ENCODE measurements around the gene STARD5.
"Not testable (repeated sequence)": the region's sequence is repeated elsewhere in the genome, so short reads cannot be mapped to it uniquely, and the experiment has no call there.

STARD5 gene, protein sequence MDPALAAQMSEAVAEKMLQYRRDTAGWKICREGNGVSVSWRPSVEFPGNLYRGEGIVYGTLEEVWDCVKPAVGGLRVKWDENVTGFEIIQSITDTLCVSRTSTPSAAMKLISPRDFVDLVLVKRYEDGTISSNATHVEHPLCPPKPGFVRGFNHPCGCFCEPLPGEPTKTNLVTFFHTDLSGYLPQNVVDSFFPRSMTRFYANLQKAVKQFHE

DNA sequence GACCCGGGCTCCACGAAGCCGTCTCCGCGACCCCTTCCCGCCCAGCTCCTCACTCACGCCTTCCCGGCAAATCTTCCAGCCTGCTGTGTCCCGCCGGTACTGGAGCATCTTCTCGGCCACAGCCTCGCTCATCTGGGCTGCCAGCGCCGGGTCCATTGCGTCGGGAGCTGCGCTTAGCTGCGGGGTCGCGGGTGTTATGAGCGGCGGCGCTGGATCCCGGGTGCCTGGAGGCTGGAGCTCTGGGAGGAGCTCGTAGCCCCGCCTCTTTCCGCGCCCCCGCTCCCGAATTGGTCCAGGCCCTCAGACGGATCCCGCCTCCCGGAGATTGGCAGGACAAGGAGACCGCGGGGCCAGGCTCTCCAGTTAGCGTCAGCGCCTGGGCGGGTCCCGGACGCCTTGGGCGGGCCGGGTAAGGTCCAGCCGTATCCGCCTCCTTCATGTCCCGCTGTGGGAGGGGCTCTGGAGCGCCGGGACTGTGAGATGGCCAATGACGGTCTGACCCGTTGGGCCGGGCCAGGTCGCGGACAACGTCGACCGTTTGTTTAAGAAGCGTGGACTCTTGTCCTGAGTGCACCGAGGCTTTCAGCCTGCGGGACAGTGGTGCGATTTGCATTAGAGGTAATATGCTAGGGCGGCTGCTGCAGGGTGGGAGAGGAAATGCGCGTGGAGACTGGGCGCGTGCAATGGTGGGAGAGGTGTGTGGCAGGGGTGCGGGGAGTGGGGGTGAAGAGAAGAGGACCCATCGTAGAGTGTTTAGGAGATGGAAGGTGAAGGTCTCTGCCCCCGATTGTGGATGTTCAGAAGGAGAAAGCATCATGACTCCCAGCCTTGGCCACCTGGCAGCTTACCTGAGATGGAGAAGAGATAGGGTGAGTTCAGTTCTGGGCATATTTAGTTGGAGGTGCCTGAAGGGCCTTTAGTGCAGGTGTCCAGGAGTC lies at the start of gene STARD5:
TSS of gene STARD5 (minus strand) at position 198 of the 938 bp plus-strand sequence. CDS start at position 156, 42 bp downstream.
- DNase-seq: peak; percentile 88

DNA sequence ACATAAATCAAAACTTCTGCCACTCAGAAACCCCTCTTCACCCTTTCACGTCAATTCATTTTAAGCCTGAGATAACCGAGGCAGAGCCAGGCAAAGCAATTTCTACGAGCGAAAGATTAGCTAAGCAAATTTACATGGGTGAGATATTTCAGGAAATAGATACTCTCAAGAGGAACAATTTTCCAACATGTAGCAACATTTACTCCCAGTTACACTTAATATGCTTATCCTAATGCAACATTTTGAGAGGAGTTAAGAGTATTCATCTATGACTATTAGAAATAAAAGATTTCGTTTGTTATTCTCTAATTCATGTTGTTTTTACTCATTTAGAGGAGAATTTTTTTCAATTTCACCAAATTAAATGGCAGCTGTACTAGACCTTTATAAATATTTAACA lies 49.2 kb upstream of the STARD5 start:
- DNase-seq: no peak

GRCh38 chr15:81372575-81372974 lies 48.6 kb upstream of the STARD5 start:
- DNase-seq: no peak

- DNase-seq: no peak
Measured at GRCh38 chr15:81363718-81364500, 40.0 kb upstream of the STARD5 start.

DNA sequence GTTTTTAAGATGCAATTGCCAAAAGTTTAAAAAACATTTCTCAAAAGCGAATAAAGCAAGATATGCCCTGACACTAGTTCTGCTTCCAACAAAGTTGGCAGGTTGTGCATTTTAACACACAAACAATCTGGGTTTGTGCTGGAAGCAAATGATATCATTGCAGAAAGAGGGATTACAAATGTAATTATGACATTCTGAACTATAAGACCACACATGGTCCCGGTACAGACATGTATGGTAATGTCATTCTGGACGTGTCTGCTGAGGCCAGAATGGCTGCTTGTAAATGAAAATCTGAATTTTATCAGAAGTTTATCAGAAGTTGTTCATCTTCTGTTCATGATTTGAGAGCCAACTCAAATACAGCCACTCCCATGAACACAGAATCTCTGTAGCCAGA lies 39.3 kb upstream of the STARD5 start:
- no peak for DNase-seq

GRCh38 chr15:81362790-81363189 lies 38.8 kb upstream of the STARD5 start:
- DNase-seq: no peak

DNA sequence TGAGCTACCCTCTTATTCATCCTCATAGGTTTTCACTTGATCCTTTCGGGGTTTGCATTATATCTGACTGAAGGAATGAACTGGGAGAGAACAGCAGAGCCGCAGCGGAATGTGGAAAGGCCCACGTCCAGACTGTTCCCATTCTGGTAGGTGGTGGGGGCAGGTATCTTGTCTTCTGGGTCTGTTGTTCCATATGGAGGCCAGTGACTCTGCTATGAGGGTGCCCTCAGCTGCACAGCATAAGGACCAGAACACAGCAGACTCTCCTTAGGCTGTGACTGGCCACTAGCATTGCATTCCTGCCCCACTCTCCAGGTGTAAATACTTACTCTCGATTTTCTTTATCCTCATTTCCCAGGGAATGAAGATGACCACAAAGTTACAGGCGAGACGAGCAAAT lies 38.0 kb upstream of the STARD5 start:
- DNase-seq: no peak

- DNase-seq: no peak
Measured at GRCh38 chr15:81360491-81360890, 36.5 kb upstream of the STARD5 start.

GRCh38 chr15:81358248-81358647 lies 34.3 kb upstream of the STARD5 start:
- DNase-seq: no peak

- DNase-seq: no peak
Measured at GRCh38 chr15:81357180-81357686, 33.3 kb upstream of the STARD5 start.

DNA sequence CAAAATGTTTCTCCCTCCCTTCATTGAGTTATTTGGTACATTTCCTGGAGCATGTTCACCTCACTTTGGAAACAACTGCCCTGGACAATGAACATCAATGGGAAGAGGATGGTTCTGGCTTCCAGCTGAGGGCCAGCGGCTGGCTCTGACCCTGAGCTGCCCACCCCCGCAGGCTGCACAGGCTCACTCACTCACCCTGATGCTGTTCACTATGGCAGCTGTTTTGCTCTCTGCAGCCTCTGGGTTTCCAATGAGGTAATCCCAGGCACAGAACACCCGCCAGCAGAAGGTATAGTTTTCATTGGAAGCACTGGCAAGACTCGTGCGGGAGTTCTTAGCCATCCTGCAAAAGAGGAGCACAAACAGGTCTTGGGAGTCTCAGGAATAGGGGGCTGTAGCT lies 32.3 kb upstream of the STARD5 start:
- DNase-seq: no peak

DNA sequence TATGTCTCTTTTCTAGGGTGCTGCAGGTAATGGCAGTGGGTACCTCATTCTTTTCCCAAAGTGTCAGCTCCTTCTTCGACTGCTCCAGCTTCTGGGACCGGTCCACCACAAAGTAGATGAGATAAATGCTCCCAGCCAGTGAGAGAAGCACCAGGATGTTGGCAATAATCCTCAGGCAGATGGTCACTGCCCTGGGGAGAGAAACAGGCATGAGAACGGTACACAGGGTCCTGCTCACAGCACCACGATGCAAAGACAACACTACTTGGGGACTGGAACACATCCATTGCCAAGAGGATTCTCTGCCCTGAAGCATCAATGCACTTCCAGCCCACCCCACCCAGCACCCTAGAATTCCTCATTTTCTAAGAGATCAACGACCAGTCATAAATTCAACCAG lies 27.7 kb upstream of the STARD5 start:
- DNase-seq: no peak

DNA sequence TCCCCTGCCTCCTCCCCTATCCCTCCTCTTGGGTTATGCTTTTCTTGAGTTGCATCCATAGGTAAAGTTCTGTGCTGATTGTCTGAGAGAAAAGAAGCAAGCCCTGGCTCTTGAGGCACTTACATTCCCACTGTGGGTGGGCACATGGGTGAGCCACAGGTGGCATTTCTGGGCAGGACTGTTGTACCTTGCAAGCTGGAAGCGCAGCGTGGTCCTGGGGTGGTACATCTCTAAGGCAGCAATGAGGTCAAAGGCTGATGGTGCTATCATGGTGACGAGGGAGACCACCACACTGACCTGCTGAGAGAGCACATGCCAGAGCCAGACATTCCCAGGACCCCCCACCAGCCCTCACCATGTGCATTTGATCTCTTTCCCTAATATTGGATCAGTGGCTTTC lies 25.3 kb upstream of the STARD5 start:
- no peak for DNase-seq

- not testable (repeated sequence) for DNase-seq
Measured at GRCh38 chr15:81348691-81349090, 24.8 kb upstream of the STARD5 start.

GRCh38 chr15:81347910-81348309 lies 24.0 kb upstream of the STARD5 start:
- DNase-seq: no peak

GRCh38 chr15:81346611-81347010 lies 22.7 kb upstream of the STARD5 start:
- no peak for DNase-seq

GRCh38 chr15:81343371-81343770 lies 19.4 kb upstream of the STARD5 start:
- no peak for DNase-seq

DNA sequence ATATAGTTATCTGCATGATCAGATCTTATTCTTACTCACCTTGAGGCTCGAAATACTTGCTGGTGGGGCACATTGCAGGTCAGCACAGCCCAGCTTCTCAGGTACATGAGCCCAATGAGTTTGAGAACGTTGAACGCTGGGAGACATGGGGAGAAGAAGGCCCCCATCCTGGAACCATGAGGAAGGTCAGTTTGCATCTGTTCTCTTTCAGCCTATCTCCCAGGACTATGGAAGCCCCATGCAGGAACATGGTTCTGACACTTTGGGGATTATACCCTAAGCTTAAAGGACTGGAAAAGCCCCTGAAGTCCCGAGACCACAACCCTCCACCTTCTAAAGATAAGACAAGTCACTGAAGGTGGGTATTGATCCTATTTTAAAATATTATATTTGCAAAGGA lies 17.4 kb upstream of the STARD5 start:
- no peak for DNase-seq

DNA sequence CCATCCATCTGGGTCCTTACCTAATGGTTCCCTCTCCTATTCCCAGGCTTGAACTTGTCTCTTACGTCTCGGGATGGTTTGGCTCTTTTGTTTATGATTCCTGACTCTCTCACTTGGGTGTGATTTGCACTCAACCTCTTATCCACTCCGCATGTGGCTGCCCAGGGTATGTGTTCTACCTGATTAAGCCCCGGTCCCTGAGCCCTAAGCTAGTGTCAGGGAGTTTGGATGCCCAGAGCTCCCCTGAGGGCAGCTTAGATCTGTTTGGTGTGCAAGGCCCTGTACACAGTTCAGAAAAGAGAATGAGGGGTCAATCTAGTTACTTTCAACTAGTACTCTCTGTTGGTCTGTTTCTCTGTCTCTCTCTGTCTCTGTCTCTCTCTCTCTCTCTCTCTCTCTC lies 15.9 kb upstream of the STARD5 start:
- no peak for DNase-seq

GRCh38 chr15:81339321-81339720 lies 15.4 kb upstream of the STARD5 start:
- DNase-seq: no peak

- DNase-seq: no peak
Measured at GRCh38 chr15:81338170-81339007, 14.4 kb upstream of the STARD5 start.

DNA sequence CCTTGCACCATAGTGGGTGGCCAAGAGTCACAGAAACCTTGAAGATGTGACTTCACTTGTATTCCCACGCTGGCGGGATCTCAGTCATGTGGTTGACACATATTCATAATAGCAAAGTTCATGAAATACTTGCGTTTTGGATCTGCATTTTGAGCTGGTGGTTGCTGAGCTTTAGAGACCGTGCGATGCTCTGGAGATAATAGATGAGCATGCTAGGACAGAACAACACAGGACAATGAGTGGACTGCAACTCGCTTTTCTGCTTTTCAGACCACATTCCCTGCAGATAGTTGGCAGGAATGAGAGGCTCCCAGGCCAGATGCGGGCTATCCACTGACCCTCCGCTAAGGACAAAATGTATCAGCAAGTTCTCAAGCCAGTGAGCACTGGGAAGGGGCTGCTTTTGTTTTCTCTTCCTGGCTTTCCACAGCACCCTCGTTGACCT lies 13.8 kb upstream of the STARD5 start:
- no peak for DNase-seq
